Measurements from ENCODE around the gene SOX10. TPM values are rescaled to one million over a fixed set of nuclear protein-coding genes. Genes with fewer than 3 reads are reported as not detected.

Gene SOX10
- total and polyA plus RNA-seq, 2 of the 4 experiments (the other 2 are of a cell fraction): not detected

GRCh38 chr22:37976547-37976946 is 7.8 kb downstream of the SOX10 start:
- Histone ChIP-seq H2AK9ac (replicated peaks; ENCODE audit: low read depth, low read length, poor library complexity) (no peak overlapping the region), H3K27me3 (ENCODE audit: control insufficient read depth, insufficient read depth, low read length) (no peaks in the 10 kb centered on the region), H4K20me1 (ENCODE audit: insufficient read depth, low read length) (no peaks in the 10 kb centered on the region; the same call in 1 of the 2 replicates), H2BK15ac (ENCODE audit: low read depth, low read length) (no peak overlapping the region), H3K79me1 (ENCODE audit: low read depth in 1 of 2, low read length in 2 of 2) (no peaks in the 10 kb centered on the region), H3K9ac (ENCODE audit: low read depth, low read length) (no peak overlapping the region), H2AFZ (replicated peaks; ENCODE audit: low read length, poor library complexity) (peak overlapping the region; percentile 8), H2BK20ac (ENCODE audit: low read depth, low read length) (no peak overlapping the region), H3K9me3 (ENCODE audit: control insufficient read depth, insufficient read depth, low read length) (no peaks in the 10 kb centered on the region), H3K9me1 (ENCODE audit: insufficient read depth, low read length) (no peaks in the 10 kb centered on the region; the same call in 1 of the 2 replicates), H3K4me2 (ENCODE audit: low read depth, low read length) (no peak overlapping the region), H3K14ac (replicated peaks; ENCODE audit: low read depth, low read length) (no peak overlapping the region), H3K4ac (ENCODE audit: low read depth, low read length) (no peak overlapping the region), H2AK5ac (ENCODE audit: low read depth, low read length) (no peak overlapping the region), H3K56ac (ENCODE audit: extremely low read depth, insufficient read depth, low read length) (no peak overlapping the region), H2BK5ac (ENCODE audit: low read depth, low read length, poor library complexity, severe bottlenecking) (no peak overlapping the region), H3K4me3 (ENCODE audit: insufficient read depth, low read depth, low read length) (no peak overlapping the region), H3K18ac (ENCODE audit: low read depth, low read length) (no peak overlapping the region), H4K8ac (ENCODE audit: low read depth in 2 of 2, low read length in 2 of 2) (no peak overlapping the region), H3K36me3 (ENCODE audit: control insufficient read depth, insufficient read depth, low read length) (no peaks in the 10 kb centered on the region; the same call in 1 of the 2 replicates), H3K27ac (ENCODE audit: insufficient read depth, low read length) (no peak overlapping the region), H3K23ac (ENCODE audit: low read depth, low read length) (no peak overlapping the region), H4K91ac (ENCODE audit: insufficient read depth, low read depth, low read length) (no peak overlapping the region), H2BK120ac (ENCODE audit: low read depth, low read length) (no peak overlapping the region), H3K4me1 (ENCODE audit: control insufficient read depth, insufficient read depth, low read length) (no peaks in the 10 kb centered on the region), H4K5ac (ENCODE audit: low read depth, low read length) (no peak overlapping the region)
- TF ChIP-seq CTCF (conservative IDR thresholded peaks at IDR 0.05; ENCODE audit: low read depth, low read length) (no peak), MAZ (IDR thresholded peaks at IDR 0.05; ENCODE audit: borderline replicate concordance, low read depth, low read length) (no peak), CEBPB (IDR thresholded peaks at IDR 0.05; ENCODE audit: low read depth, low read length) (no peak), CHD1 (IDR thresholded peaks at IDR 0.05; ENCODE audit: low read depth, low read length) (no peak), USF2 (IDR thresholded peaks at IDR 0.05; ENCODE audit: low read depth, low read length) (no peak), POLR2A (IDR thresholded peaks at IDR 0.05; ENCODE audit: low read depth, low read length) (no peak)
- TF ChIP-seq, protein P1, sequence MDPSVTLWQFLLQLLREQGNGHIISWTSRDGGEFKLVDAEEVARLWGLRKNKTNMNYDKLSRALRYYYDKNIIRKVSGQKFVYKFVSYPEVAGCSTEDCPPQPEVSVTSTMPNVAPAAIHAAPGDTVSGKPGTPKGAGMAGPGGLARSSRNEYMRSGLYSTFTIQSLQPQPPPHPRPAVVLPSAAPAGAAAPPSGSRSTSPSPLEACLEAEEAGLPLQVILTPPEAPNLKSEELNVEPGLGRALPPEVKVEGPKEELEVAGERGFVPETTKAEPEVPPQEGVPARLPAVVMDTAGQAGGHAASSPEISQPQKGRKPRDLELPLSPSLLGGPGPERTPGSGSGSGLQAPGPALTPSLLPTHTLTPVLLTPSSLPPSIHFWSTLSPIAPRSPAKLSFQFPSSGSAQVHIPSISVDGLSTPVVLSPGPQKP (IDR thresholded peaks at IDR 0.05; ENCODE audit: borderline replicate concordance, low read depth, low read length): no peak
- dilution Hi-C loops (cut with HindIII; ENCODE audit: low sequenced_read_pairs, unreplicated experiment) (no loop called here), in situ Hi-C loops (cut with MboI; ENCODE audit: low sequenced_read_pairs) (no loop called here), intact Hi-C loops (cut with micrococcal nuclease) (no loop called here)
- ChIA-PET POLR2A (ENCODE audit: unreplicated experiment) (no interaction called here), CTCF (interaction anchor here (0.8 kb wide), 1 partner anchor 84 kb away, joined by 3 read pairs; no protein-coding TSS in a partner anchor)
- DNase-seq (no peak), ATAC-seq (ENCODE audit: low read depth) (no peak)
- 100% methylated on average over 2 of the region's 4 CpGs; no CpG with 5 or more reads in 1 of the 2 experiments for WGBS, 2 experiments (ENCODE audit: extremely low coverage in 2 of 2, insufficient read length in 1 of 2)
- BruUV-seq (replicated peaks): no TSS peak
